HEK293 (cell line): Measurements from ENCODE around the gene AP2A1.

Experiments used
- CTCF ChIA-PET: fragments of 350-600 bp; formaldehyde crosslinking; extraction: SDS; loops from one replicate; lab custom pipeline; 2021; ENCODE audit warnings: antibody characterized with exemption; lab: Yijun Ruan, JAX
- POLR2A ChIA-PET: fragments of 300-600 bp; formaldehyde crosslinking; extraction: SDS; loops from one replicate; lab custom pipeline; 2020; ENCODE audit warnings: antibody characterized with exemption, inconsistent platforms; lab: Yijun Ruan, JAX
- H3K27ac ChIP-seq: fragments of 200-500 bp; sonication (Bioruptor generic); 2 replicates; pipeline ENCODE4 v1.5.1; 2014; ENCODE audit warnings: low read depth, low read length, control low read depth, inconsistent platforms; ENCODE audit errors: extremely low read depth
- H3K36me3 ChIP-seq, 2 experiments: fragments of 200-500 bp in 1 of 2; sonication (Bioruptor generic) in 1 of 2; 1 replicate in 1 of 2; 2 replicates in 1 of 2; pipeline ENCODE4 v1.5.1; 2014 to 2017; ENCODE audit warnings: inconsistent platforms in 2 of 2, low read length in 2 of 2; ENCODE audit not compliant: control insufficient read depth in 2 of 2, insufficient read depth in 1 of 2
- H3K4me1 ChIP-seq: fragments of 200-500 bp; sonication (Bioruptor generic); 2 replicates; pipeline ENCODE4 v1.5.1; 2014; ENCODE audit warnings: mild to moderate bottlenecking, low read length, inconsistent platforms; ENCODE audit not compliant: control insufficient read depth, insufficient read depth
- H3K4me3 ChIP-seq: 2 replicates; pipeline ENCODE4 v1.5.1; 2011; ENCODE audit warnings: low read depth, mild to moderate bottlenecking, control low read depth, low read length, moderate library complexity
- H3K9me3 ChIP-seq: fragments of 200-500 bp; sonication (Bioruptor generic); 2 replicates; pipeline ENCODE4 v1.5.1; 2014; ENCODE audit warnings: low read depth, low read length, inconsistent platforms; ENCODE audit not compliant: control insufficient read depth, insufficient read depth
- SCRT1 ChIP-seq: fragments of 450-650 bp; formaldehyde crosslinking; IDR thresholded peaks from 2 replicates; pipeline ENCODE4 v1.5.1; 2016; ENCODE audit warnings: missing biosample characterization, missing genetic modification characterization, borderline replicate concordance
- SCRT2 ChIP-seq: fragments of 450-650 bp; formaldehyde crosslinking; IDR thresholded peaks from 2 replicates; pipeline ENCODE4 v1.5.1; 2016; ENCODE audit warnings: missing biosample characterization, missing genetic modification characterization
- TCF7L2 ChIP-seq: IDR thresholded peaks from 2 replicates; pipeline ENCODE4 v1.6.1; 2011; ENCODE audit warnings: low read depth, mild to moderate bottlenecking, inconsistent platforms, low read length, moderate library complexity, borderline replicate concordance
- ZFP37 ChIP-seq: fragments of 450-650 bp; formaldehyde crosslinking; IDR thresholded peaks from 2 replicates; pipeline ENCODE4 v1.5.1; 2016; ENCODE audit warnings: missing biosample characterization, missing genetic modification characterization
- ZFP69B ChIP-seq: fragments of 450-650 bp; formaldehyde crosslinking; IDR thresholded peaks from 2 replicates; pipeline ENCODE4 v1.5.1; 2016; ENCODE audit warnings: missing biosample characterization, missing genetic modification characterization
- ZNF211 ChIP-seq: fragments of 450-650 bp; formaldehyde crosslinking; IDR thresholded peaks from 2 replicates; pipeline ENCODE4 v1.5.1; 2016; ENCODE audit warnings: low read depth, missing biosample characterization, missing genetic modification characterization
- ZNF335 ChIP-seq: fragments of 450-650 bp; formaldehyde crosslinking; conservative IDR thresholded peaks from 2 replicates; pipeline ENCODE4 v1.5.1; 2016; ENCODE audit warnings: missing biosample characterization, missing genetic modification characterization
- ZNF560 ChIP-seq: fragments of 450-650 bp; formaldehyde crosslinking; IDR thresholded peaks from 2 replicates; pipeline ENCODE4 v1.5.1; 2017; ENCODE audit warnings: missing biosample characterization, missing genetic modification characterization, borderline replicate concordance
- ZNF707 ChIP-seq: fragments of 450-650 bp; formaldehyde crosslinking; IDR thresholded peaks from 2 replicates; pipeline ENCODE4 v1.5.1; 2016; ENCODE audit warnings: missing biosample characterization, missing genetic modification characterization
- ZNF76 ChIP-seq: fragments of 450-650 bp; formaldehyde crosslinking; IDR thresholded peaks from 2 replicates; pipeline ENCODE4; 2016; ENCODE audit warnings: low read depth, missing biosample characterization, missing genetic modification characterization, borderline replicate concordance
- ZSCAN16 ChIP-seq: fragments of 450-650 bp; formaldehyde crosslinking; IDR thresholded peaks from 2 replicates; pipeline ENCODE4 v1.5.1; 2016; ENCODE audit warnings: missing biosample characterization, missing genetic modification characterization
- TF ChIP-seq, protein P1 (sequence below): fragments of 450-650 bp; formaldehyde crosslinking; IDR thresholded peaks from 2 replicates; pipeline ENCODE4 v1.5.1; 2017; ENCODE audit warnings: missing biosample characterization, mild to moderate bottlenecking, missing genetic modification characterization, moderate library complexity
- TF ChIP-seq, protein P2 (sequence below): fragments of 450-650 bp; formaldehyde crosslinking; IDR thresholded peaks from 2 replicates; pipeline ENCODE4 v1.5.1; 2016; ENCODE audit warnings: missing biosample characterization, missing genetic modification characterization
- TF ChIP-seq, protein P3 (sequence below): fragments of 450-650 bp; formaldehyde crosslinking; conservative IDR thresholded peaks from 2 replicates; pipeline ENCODE4 v1.5.1; 2016; ENCODE audit warnings: low read depth, missing biosample characterization, missing genetic modification characterization
- TF ChIP-seq, protein P4 (sequence below): fragments of 450-650 bp; formaldehyde crosslinking; IDR thresholded peaks from 2 replicates; pipeline ENCODE4 v1.5.1; 2016; ENCODE audit warnings: missing biosample characterization, missing genetic modification characterization
- TF ChIP-seq, protein P5 (sequence below): fragments of 450-650 bp; formaldehyde crosslinking; IDR thresholded peaks from 2 replicates; pipeline ENCODE4 v1.5.1; 2016; ENCODE audit warnings: missing biosample characterization, missing genetic modification characterization
- TF ChIP-seq, protein P6 (sequence below): fragments of 450-650 bp; formaldehyde crosslinking; IDR thresholded peaks from 2 replicates; pipeline ENCODE4 v1.5.1; 2016; ENCODE audit warnings: missing biosample characterization, missing genetic modification characterization
- TF ChIP-seq, protein P7 (sequence below): fragments of 450-650 bp; formaldehyde crosslinking; IDR thresholded peaks from 2 replicates; pipeline ENCODE4 v1.5.1; 2017; ENCODE audit warnings: missing biosample characterization, missing genetic modification characterization

AP2A1 gene

DNA sequence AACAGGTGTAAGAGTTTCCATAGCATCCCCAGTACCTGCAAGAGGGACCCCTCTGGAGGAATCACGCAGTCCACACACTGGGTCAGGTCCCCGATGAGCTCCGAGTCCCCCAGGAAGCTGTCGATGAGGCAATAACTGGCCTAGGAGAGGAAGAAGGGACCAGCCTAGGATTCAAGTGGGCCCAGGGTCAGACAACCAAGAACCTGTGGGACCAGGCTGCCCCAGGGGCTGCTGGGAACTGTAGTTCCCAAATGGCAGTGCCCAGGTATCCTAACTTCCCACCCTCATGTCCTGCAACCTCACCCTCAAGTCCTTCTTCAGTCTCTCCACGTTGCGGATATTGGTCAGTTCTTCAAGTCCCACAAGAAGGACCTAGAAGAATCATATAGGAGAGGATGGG is 44.5 kb downstream of the AP2A1 start:
- POLR2A ChIA-PET = interaction anchor here (1.1 to 2.4 kb wide), 2 partner anchors 11 to 231 kb away, joined by 5 to 7 read pairs; partner anchors contain the start of gene NOSIP
- no peak overlapping the region for H3K4me3 ChIP-seq
- TF ChIP-seq ZNF76 (peak; percentile 15; the same call in 1 of the 2 replicates), ZFP69B (peak; percentile 66; the same call in 1 of the 2 replicates), SCRT2 (peak; percentile 70), ZNF707 (tag by site-specific recombination) (no peak), ZNF335 (tag by site-specific recombination) (0 out of 2 replicates have a peak, but pooled peaks have one; percentile 32), ZSCAN16 (tag by site-specific recombination) (no peak), TCF7L2 (no peak), SCRT1 (tag by site-specific recombination) (peak; percentile 57; the same call in 1 of the 2 replicates)
- TF ChIP-seq, protein P1, sequence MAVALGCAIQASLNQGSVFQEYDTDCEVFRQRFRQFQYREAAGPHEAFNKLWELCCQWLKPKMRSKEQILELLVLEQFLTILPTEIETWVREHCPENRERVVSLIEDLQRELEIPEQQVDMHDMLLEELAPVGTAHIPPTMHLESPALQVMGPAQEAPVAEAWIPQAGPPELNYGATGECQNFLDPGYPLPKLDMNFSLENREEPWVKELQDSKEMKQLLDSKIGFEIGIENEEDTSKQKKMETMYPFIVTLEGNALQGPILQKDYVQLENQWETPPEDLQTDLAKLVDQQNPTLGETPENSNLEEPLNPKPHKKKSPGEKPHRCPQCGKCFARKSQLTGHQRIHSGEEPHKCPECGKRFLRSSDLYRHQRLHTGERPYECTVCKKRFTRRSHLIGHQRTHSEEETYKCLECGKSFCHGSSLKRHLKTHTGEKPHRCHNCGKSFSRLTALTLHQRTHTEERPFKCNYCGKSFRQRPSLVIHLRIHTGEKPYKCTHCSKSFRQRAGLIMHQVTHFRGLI (tag by site-specific recombination) = no peak
- TF ChIP-seq, protein P2, sequence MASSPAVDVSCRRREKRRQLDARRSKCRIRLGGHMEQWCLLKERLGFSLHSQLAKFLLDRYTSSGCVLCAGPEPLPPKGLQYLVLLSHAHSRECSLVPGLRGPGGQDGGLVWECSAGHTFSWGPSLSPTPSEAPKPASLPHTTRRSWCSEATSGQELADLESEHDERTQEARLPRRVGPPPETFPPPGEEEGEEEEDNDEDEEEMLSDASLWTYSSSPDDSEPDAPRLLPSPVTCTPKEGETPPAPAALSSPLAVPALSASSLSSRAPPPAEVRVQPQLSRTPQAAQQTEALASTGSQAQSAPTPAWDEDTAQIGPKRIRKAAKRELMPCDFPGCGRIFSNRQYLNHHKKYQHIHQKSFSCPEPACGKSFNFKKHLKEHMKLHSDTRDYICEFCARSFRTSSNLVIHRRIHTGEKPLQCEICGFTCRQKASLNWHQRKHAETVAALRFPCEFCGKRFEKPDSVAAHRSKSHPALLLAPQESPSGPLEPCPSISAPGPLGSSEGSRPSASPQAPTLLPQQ (tag by site-specific recombination) = 0 out of 2 replicates have a peak, but pooled peaks have one; percentile 35
- TF ChIP-seq, protein P3, sequence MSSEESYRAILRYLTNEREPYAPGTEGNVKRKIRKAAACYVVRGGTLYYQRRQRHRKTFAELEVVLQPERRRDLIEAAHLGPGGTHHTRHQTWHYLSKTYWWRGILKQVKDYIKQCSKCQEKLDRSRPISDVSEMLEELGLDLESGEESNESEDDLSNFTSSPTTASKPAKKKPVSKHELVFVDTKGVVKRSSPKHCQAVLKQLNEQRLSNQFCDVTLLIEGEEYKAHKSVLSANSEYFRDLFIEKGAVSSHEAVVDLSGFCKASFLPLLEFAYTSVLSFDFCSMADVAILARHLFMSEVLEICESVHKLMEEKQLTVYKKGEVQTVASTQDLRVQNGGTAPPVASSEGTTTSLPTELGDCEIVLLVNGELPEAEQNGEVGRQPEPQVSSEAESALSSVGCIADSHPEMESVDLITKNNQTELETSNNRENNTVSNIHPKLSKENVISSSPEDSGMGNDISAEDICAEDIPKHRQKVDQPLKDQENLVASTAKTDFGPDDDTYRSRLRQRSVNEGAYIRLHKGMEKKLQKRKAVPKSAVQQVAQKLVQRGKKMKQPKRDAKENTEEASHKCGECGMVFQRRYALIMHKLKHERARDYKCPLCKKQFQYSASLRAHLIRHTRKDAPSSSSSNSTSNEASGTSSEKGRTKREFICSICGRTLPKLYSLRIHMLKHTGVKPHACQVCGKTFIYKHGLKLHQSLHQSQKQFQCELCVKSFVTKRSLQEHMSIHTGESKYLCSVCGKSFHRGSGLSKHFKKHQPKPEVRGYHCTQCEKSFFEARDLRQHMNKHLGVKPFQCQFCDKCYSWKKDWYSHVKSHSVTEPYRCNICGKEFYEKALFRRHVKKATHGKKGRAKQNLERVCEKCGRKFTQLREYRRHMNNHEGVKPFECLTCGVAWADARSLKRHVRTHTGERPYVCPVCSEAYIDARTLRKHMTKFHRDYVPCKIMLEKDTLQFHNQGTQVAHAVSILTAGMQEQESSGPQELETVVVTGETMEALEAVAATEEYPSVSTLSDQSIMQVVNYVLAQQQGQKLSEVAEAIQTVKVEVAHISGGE (tag by site-specific recombination) = peak; percentile 49; the same call in 1 of the 2 replicates
- TF ChIP-seq, all 188 proteins: peak for 7
- Histone ChIP-seq H3K4me1 (no peaks in the 10 kb centered on the region; the same call in 1 of the 2 replicates), H3K27ac (no peak overlapping the region), H3K9me3 (no peaks in the 10 kb centered on the region), H3K36me3 (peaks cover 0 to 28% of the 10 kb centered on the region in 2 experiments; a peak in 2 of 3 replicates)
- CTCF ChIA-PET = interaction anchor here (1.2 to 1.4 kb wide), 2 partner anchors 11 to 94 kb away, joined by 4 read pairs; no protein-coding TSS in a partner anchor

DNA sequence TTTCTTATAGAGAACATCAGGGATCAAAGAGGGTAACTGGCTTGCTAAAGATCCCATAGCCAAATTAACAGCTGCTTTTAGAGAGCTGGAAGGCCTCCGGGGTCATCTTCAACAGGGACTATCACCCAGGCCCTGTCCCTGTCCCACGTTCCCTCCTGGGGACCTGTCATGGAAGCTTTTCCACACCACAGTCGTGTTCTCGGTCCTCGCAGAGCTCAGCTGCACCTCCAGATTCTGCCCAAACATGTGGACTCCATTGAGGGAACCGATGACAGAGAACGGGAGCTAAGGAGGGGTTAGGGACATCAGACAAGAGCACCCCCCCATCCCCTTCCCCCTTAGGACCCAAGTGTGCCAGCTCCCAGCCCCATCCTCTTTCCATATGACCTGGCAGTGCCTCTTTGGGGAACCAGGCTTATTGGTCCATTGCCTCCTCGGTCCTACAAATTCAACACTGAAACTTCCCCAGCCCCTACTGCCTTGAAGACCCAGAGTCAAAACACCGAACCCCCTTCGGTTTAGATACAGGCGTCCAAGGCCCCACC is 45.7 kb downstream of the AP2A1 start:
- H3K27ac ChIP-seq = peak overlapping the region; percentile 67; the same call in 1 of the 2 replicates
- peaks cover 0 to 22% of the 10 kb centered on the region in 2 experiments; a peak in 2 of 3 replicates for H3K36me3 ChIP-seq
- H3K4me1 ChIP-seq = peaks cover 2% of the 10 kb centered on the region; the same call in 1 of the 2 replicates
- POLR2A ChIA-PET = interaction anchor here (0.5 to 2.5 kb wide), 20 partner anchors 8 to 232 kb away, joined by 3 to 23 read pairs (median 4); partner anchors contain the start of genes AKT1S1, AP2A1, NOSIP and NUP62
- CTCF ChIA-PET = interaction anchor here (0.5 to 1.6 kb wide), 6 partner anchors 38 to 423 kb away, joined by 3 to 7 read pairs (median 4); no protein-coding TSS in a partner anchor
- H3K9me3 ChIP-seq = no peaks in the 10 kb centered on the region
- peak overlapping the region; percentile 92 for H3K4me3 ChIP-seq
- no peak for TF ChIP-seq ZNF560
- TF ChIP-seq, protein P4, sequence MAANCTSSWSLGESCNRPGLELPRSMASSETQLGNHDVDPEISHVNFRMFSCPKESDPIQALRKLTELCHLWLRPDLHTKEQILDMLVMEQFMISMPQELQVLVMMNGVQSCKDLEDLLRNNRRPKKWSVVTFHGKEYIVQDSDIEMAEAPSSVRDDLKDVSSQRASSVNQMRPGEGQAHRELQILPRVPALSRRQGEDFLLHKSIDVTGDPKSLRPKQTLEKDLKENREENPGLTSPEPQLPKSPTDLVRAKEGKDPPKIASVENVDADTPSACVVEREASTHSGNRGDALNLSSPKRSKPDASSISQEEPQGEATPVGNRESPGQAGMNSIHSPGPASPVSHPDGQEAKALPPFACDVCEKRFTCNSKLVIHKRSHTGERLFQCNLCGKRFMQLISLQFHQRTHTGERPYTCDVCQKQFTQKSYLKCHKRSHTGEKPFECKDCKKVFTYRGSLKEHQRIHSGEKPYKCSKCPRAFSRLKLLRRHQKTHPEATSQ (tag by site-specific recombination) = no peak
- no peak for TF ChIP-seq ZNF211 (tag by site-specific recombination)
- TF ChIP-seq, protein P5, sequence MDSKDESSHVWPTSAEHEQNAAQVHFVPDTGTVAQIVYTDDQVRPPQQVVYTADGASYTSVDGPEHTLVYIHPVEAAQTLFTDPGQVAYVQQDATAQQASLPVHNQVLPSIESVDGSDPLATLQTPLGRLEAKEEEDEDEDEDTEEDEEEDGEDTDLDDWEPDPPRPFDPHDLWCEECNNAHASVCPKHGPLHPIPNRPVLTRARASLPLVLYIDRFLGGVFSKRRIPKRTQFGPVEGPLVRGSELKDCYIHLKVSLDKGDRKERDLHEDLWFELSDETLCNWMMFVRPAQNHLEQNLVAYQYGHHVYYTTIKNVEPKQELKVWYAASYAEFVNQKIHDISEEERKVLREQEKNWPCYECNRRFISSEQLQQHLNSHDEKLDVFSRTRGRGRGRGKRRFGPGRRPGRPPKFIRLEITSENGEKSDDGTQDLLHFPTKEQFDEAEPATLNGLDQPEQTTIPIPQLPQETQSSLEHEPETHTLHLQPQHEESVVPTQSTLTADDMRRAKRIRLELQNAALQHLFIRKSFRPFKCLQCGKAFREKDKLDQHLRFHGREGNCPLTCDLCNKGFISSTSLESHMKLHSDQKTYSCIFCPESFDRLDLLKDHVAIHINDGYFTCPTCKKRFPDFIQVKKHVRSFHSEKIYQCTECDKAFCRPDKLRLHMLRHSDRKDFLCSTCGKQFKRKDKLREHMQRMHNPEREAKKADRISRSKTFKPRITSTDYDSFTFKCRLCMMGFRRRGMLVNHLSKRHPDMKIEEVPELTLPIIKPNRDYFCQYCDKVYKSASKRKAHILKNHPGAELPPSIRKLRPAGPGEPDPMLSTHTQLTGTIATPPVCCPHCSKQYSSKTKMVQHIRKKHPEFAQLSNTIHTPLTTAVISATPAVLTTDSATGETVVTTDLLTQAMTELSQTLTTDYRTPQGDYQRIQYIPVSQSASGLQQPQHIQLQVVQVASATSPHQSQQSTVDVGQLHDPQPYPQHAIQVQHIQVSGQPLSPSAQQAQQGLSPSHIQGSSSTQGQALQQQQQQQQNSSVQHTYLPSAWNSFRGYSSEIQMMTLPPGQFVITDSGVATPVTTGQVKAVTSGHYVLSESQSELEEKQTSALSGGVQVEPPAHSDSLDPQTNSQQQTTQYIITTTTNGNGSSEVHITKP = 0 out of 2 replicates have a peak, but pooled peaks have one; percentile 41
- TF ChIP-seq ZFP37 (tag by site-specific recombination) = no peak
- TF ChIP-seq, protein P6, sequence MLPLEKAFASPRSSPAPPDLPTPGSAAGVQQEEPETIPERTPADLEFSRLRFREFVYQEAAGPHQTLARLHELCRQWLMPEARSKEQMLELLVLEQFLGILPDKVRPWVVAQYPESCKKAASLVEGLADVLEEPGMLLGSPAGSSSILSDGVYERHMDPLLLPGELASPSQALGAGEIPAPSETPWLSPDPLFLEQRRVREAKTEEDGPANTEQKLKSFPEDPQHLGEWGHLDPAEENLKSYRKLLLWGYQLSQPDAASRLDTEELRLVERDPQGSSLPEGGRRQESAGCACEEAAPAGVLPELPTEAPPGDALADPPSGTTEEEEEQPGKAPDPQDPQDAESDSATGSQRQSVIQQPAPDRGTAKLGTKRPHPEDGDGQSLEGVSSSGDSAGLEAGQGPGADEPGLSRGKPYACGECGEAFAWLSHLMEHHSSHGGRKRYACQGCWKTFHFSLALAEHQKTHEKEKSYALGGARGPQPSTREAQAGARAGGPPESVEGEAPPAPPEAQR (tag by site-specific recombination) = no peak
- TF ChIP-seq, protein P7, sequence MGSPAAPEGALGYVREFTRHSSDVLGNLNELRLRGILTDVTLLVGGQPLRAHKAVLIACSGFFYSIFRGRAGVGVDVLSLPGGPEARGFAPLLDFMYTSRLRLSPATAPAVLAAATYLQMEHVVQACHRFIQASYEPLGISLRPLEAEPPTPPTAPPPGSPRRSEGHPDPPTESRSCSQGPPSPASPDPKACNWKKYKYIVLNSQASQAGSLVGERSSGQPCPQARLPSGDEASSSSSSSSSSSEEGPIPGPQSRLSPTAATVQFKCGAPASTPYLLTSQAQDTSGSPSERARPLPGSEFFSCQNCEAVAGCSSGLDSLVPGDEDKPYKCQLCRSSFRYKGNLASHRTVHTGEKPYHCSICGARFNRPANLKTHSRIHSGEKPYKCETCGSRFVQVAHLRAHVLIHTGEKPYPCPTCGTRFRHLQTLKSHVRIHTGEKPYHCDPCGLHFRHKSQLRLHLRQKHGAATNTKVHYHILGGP (tag by site-specific recombination) = no peak
